GM08714 (cell line): Measurements from ENCODE around the gene DNAH6.

ENCODE experiments used
- H3K4me3 ChIP-seq: fragments of 200-500 bp; sonication (Bioruptor generic); 2 replicates; pipeline ENCODE4 v1.5.1; 2014; ENCODE audit warnings: mild to moderate bottlenecking, low read length, inconsistent platforms
- ZNF274 ChIP-seq: IDR thresholded peaks from 2 replicates; pipeline ENCODE4 v1.6.1; 2012; ENCODE audit warnings: mild to moderate bottlenecking, low read depth, low read length

DNAH6 gene

GRCh38 chr2:84846041-84846663, 329.9 kb downstream of the DNAH6 start:
- no peak for TF ChIP-seq ZNF274

DNA sequence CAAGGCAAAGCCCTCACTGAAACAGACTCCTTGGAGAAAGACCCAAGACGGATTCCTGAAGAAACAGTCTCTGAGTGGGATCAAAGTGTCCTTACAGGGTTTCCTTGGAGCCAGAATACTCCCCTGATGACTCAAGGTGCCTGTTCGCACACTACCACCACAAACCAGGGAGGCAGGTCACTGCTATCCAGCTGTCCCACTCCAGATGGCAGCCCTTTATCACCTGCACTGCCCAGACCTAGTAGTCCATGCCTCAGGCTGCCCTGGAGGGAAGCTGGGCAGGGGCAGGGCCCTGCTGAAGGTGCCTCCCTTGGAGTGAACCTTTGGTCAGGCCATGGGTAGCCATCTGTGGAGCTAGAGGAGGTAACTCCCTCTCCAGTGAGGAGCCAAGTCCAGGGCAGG, 330.4 kb downstream of the DNAH6 start:
- TF ChIP-seq ZNF274 = no peak
- H3K4me3 ChIP-seq = no peak overlapping the region

More at GRCh38 chr2:84846041-84846663, 329.9 kb downstream of the DNAH6 start:
- H3K4me3 ChIP-seq = no peak overlapping the region

DNA sequence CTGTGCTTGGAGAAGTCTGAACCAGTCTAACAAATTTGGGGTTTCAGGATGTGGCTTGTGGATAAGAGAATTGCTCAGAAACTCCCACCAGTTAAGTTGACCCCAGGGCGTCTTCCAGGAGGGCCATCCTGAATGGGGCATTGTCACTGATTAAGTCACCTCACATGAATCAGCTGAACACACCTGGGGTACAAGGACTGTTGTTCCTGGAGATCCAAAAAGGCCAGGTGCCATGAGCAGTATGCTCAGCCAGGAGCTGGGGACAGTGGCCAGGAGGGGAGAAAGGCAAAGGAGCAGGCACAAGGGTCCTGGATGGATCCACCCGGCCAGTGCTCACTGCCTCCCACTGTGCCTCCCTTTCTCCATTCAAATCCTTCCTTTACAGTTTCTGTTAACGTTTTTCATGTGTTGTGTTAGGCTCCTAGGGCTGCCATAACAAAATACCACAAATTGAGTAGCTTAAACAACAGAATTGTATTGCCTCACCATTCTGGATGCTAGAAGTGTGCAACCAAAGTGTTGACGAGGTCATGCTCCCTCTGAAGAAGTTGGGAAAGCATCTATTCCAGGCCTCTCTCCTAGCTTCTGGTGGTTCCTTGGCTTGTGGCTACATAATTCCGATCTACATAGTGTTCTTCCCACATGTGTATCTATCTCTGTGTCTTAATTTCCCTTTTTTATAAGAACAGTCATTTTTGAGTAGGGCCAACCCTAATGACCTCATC, 331.2 kb downstream of the DNAH6 start:
- no peak overlapping the region for H3K4me3 ChIP-seq
- no peak for TF ChIP-seq ZNF274

DNA sequence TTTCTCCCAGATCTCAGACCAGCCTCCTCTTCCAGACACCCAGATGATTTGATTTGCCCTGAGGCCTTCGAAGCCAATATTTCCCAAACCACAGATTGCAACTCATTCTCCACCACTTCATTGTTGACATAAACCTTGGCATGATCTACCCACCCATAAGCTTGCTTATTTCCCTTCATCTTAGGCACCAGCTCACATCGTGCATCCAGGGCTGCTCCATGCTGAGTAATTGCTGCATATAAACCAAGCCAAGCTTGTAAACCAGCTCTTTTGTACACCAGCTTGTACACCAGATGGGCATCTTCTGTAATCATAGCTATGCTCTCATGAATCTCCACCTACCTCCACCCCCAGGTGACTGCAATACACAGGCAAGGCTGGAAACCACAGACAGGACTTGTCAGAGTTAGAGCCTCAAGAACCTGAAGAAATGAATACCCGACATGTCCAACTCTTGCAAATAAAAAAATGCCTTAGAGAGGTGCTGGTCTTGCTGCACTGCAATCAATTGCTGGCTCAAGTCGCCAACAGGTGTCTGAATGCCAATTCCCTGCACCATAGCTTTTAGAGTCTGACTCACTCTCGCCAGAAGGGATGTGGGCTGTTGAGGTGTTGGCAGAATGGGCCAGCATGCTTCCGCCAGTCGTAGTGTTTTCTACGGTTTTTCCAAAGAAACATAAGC, 333.1 kb downstream of the DNAH6 start:
- H3K4me3 ChIP-seq = no peak overlapping the region
- no peak for TF ChIP-seq ZNF274

DNA sequence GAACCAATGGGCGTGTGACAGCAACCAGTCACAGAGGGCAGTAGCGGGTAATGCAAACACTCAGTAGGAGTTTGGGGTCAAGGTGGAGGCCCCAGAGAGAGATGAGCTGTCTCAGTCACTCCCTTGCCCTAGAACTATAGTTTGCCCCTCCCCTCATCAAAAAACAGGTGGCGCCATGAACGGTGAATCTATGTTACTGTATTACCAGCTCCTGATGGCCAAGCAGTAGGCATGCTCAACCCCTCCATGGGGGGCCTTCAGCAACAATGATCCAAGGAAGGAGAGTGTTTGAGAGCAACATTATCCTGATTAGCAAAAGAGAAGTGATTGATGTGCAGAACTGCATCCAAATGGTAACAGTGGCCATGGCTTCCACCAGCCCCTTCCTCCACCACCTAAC, 334.2 kb downstream of the DNAH6 start:
- TF ChIP-seq ZNF274 = no peak
- H3K4me3 ChIP-seq = no peak overlapping the region

DNA sequence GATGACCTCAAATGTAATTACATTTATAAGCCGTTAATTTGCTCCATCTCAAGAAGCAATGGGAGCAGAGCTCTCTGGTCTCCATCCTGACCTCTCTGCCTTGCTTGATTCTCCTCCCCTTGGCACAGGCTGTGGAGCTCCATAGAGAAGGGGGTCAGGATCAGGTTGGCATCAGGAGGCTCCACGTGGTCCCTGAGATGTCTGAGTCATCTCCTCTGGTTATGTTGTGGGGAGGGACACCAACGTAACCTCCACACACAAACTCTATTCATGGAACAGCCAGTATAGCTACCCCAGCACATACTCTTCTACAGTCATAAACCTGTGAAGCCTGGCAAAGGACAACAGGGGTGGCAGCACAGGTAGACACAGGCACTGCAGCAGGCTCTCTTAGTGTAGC, 335.6 kb downstream of the DNAH6 start:
- TF ChIP-seq ZNF274 = no peak
- H3K4me3 ChIP-seq = no peak overlapping the region

GRCh38 chr2:84854850-84855249, 338.6 kb downstream of the DNAH6 start:
- no peak for TF ChIP-seq ZNF274
- H3K4me3 ChIP-seq = no peak overlapping the region

DNA sequence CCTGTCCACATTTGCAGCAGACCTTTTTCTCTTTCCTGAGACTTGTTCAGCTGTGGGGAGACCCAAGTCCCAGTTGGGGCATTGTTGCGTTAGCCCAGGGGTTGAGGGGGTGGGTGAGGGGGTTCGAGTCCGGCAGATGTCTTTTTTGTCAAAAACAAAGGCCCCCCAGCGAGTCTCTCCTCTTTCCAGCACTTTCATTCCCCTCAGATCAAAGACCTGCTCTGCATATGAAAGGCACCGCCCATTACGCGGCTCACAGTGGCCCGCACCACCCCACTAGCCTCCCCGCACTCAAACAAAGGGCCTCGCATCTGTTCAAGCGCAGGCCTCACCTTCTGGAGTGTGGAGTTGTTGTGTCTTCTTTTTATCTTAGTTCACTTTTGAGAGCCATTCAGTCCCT, 339.4 kb downstream of the DNAH6 start:
- no peak overlapping the region for H3K4me3 ChIP-seq
- TF ChIP-seq ZNF274 = no peak

- no peak for TF ChIP-seq ZNF274
- no peak overlapping the region for H3K4me3 ChIP-seq
Measured at GRCh38 chr2:84856787-84857186, 340.5 kb downstream of the DNAH6 start.

- no peak for TF ChIP-seq ZNF274
- H3K4me3 ChIP-seq = no peak overlapping the region
Measured at GRCh38 chr2:84857566-84857965, 341.3 kb downstream of the DNAH6 start.

DNA sequence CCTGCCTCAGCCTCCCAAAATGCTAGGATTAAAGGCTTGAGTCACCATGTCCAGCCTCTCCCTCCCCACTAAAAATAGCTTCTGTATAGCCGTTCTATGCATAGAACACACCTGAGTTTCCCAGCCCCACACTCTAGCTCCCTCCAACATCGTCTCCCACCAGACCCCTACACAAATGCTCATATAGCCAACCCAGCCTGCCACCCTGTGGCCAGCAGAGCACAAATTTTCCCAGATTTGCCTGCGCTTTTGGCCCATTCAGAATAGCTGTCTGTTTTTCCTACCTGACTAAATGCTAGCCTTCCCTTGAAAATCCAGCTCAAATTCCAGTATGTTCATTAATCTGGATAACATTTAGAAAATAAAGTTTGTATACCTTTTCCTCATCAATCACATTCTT, 341.8 kb downstream of the DNAH6 start:
- no peak for TF ChIP-seq ZNF274
- H3K4me3 ChIP-seq = no peak overlapping the region

DNA sequence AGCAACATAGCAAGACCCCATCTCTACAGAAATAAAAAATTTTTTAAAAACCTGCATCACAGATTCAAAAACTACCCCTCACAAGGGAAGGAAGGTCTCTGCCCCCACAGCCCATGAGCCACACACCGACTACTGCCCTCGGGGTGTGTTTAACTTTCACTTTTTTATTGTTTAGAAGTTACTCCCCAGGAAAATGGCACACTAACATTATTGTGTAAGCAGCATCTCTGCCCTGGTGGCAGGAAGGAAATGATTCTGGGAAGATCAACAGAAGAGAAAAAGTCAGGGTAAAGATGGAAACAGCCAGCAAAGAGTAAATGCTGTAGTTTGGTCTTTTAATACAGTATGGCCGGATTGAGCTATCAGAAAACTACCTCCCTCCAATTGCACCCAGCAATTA, 342.6 kb downstream of the DNAH6 start:
- H3K4me3 ChIP-seq = no peak overlapping the region
- TF ChIP-seq ZNF274 = no peak

- H3K4me3 ChIP-seq = no peak overlapping the region
- no peak for TF ChIP-seq ZNF274
Measured at GRCh38 chr2:84861539-84861938, 345.2 kb downstream of the DNAH6 start.

DNA sequence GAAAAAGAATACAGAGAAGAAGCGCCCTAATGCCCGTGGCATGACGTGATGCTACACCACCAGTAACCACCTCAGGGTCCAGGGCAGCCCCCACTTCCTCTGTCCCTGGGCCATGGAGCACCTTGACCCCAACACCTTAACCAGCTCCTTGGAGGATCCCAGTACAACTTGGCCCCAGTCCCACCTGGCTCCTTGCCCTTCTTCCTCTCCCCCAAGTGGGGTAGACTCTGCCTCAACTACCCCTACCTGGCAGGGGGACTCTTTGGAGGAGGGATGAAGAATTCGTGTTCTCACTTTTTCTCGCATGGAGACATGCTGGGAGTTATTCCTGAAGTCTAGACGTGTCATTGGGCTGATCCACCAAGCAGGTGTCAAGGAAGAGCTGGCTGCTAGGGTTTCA, 345.7 kb downstream of the DNAH6 start:
- TF ChIP-seq ZNF274 = no peak

GRCh38 chr2:84865181-84865783, 349.0 kb downstream of the DNAH6 start:
- no peak for TF ChIP-seq ZNF274
- H3K4me3 ChIP-seq = no peak overlapping the region

More for the DNA sequence above, 345.7 kb downstream of the DNAH6 start:
- no peak overlapping the region for H3K4me3 ChIP-seq
